ENCODE data around the gene SVIL. TPM values are rescaled to one million over a fixed set of nuclear protein-coding genes. Genes with fewer than 3 reads are reported as not detected.

Gene SVIL
- total RNA-seq, 3 donors from 2014 or later = 67.6 to 1,278 (median 86.0) TPM

GRCh38 chr10:29652192-29652591 lies 17.4 kb upstream of the SVIL start:
- H3K36me3 ChIP-seq (ENCODE audit: low read depth) = no peaks in the 10 kb centered on the region
- ATAC-seq (no peak), DNase-seq (no peak)
- no peak for TF ChIP-seq CTCF (IDR thresholded peaks at IDR 0.05)
- peaks cover 10% of the 10 kb centered on the region for H3K9me3 ChIP-seq
- H3K4me3 ChIP-seq = no peak overlapping the region
- intact Hi-C loops (cut with DNase I, micrococcal nuclease) = no loop called here
- H3K4me1 ChIP-seq (ENCODE audit: low read depth) = peaks cover 23% of the 10 kb centered on the region

GRCh38 chr10:29651767-29652166 lies 17.0 kb upstream of the SVIL start:
- no peak for TF ChIP-seq CTCF (IDR thresholded peaks at IDR 0.05)
- Histone ChIP-seq H3K36me3 (ENCODE audit: low read depth) (no peaks in the 10 kb centered on the region), H3K9me3 (peaks cover 7% of the 10 kb centered on the region), H3K4me1 (ENCODE audit: low read depth) (peaks cover 26% of the 10 kb centered on the region), H3K4me3 (no peak overlapping the region)
- DNase-seq (no peak), ATAC-seq (no peak)
- intact Hi-C loops (cut with DNase I, micrococcal nuclease) = no loop called here

GRCh38 chr10:29650552-29650944 lies 15.8 kb upstream of the SVIL start:
- intact Hi-C loops (cut with DNase I, micrococcal nuclease) = no loop called here
- H3K4me1 ChIP-seq (ENCODE audit: low read depth) = peaks cover 37% of the 10 kb centered on the region
- H3K9me3 ChIP-seq = no peaks in the 10 kb centered on the region
- no peak for ATAC-seq
- no peak for DNase-seq
- no peak for TF ChIP-seq CTCF (IDR thresholded peaks at IDR 0.05)
- H3K4me3 ChIP-seq = no peak overlapping the region
- no peaks in the 10 kb centered on the region for H3K36me3 ChIP-seq (ENCODE audit: low read depth)

- no peak for TF ChIP-seq CTCF (IDR thresholded peaks at IDR 0.05)
- DNase-seq = no peak
- no peaks in the 10 kb centered on the region for H3K36me3 ChIP-seq (ENCODE audit: low read depth)
- H3K9me3 ChIP-seq = no peaks in the 10 kb centered on the region
- H3K4me1 ChIP-seq (ENCODE audit: low read depth) = peaks cover 37% of the 10 kb centered on the region
- no peak for ATAC-seq
- no peak overlapping the region for H3K4me3 ChIP-seq
- intact Hi-C loops (cut with DNase I, micrococcal nuclease) = loop anchor here in 1 of 2 donors (10.0 kb wide), 1 partner anchor 85 kb away; no protein-coding TSS in a partner anchor
These were observed 15.1 kb upstream of the SVIL start for GRCh38 chr10:29649561-29650551.

GRCh38 chr10:29648983-29649268 lies 14.2 kb upstream of the SVIL start:
- intact Hi-C loops (cut with DNase I, micrococcal nuclease) = loop anchor here in 1 of 2 donors (10.0 kb wide), 1 partner anchor 86 kb away; no protein-coding TSS in a partner anchor
- Histone ChIP-seq H3K4me1 (ENCODE audit: low read depth) (peaks cover 40% of the 10 kb centered on the region), H3K4me3 (no peak overlapping the region), H3K9me3 (no peaks in the 10 kb centered on the region), H3K36me3 (ENCODE audit: low read depth) (no peaks in the 10 kb centered on the region)
- peak; percentile 54 for ATAC-seq
- DNase-seq = peak in 1 of 3 donors; percentile 36
- no peak for TF ChIP-seq CTCF (IDR thresholded peaks at IDR 0.05)
